AG10803 (cell line): Measurements from ENCODE around the gene BPIFA1.

Experiments used
- DNase-seq: peaks from one replicate; pipeline ENCODE4 v3.0.0; 2010; ENCODE audit warnings: low read depth
- H3K4me3 ChIP-seq: 2 replicates; pipeline ENCODE4 v1.5.1; 2011; ENCODE audit warnings: mild to moderate bottlenecking, low read length, control low read depth
- TF ChIP-seq, protein P1 (sequence below): conservative IDR thresholded peaks from 2 replicates; pipeline ENCODE4 v1.5.1; 2011; ENCODE audit warnings: mild to moderate bottlenecking, low read length, control low read depth, inconsistent platforms

BPIFA1 gene

GRCh38 chr20:33263784-33264183 is 28.0 kb downstream of the BPIFA1 start:
- H3K4me3 ChIP-seq = no peak overlapping the region
- no peak for DNase-seq
- TF ChIP-seq, protein P1, sequence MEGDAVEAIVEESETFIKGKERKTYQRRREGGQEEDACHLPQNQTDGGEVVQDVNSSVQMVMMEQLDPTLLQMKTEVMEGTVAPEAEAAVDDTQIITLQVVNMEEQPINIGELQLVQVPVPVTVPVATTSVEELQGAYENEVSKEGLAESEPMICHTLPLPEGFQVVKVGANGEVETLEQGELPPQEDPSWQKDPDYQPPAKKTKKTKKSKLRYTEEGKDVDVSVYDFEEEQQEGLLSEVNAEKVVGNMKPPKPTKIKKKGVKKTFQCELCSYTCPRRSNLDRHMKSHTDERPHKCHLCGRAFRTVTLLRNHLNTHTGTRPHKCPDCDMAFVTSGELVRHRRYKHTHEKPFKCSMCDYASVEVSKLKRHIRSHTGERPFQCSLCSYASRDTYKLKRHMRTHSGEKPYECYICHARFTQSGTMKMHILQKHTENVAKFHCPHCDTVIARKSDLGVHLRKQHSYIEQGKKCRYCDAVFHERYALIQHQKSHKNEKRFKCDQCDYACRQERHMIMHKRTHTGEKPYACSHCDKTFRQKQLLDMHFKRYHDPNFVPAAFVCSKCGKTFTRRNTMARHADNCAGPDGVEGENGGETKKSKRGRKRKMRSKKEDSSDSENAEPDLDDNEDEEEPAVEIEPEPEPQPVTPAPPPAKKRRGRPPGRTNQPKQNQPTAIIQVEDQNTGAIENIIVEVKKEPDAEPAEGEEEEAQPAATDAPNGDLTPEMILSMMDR = no peak

DNA sequence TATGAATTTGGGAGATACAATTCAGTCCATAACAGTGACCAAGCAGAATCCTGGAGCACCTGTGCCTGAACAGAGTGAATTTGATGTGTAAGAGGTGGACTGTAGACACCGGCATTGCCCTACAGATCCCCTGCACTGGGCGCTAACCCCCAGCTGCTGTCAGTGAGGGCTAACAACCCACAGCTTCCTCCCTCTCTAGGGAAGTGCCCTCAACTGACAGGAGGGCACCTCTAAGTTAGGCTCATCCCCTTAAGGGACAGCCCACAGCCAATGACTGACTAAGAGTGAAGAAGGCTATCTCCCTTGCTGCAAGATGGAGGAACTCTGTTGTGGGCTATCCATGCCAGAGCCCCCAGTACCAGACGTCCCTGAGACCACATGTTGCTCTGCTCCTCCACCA is 31.9 kb downstream of the BPIFA1 start:
- TF ChIP-seq, protein P1 = no peak
- DNase-seq = no peak
- no peak overlapping the region for H3K4me3 ChIP-seq

DNA sequence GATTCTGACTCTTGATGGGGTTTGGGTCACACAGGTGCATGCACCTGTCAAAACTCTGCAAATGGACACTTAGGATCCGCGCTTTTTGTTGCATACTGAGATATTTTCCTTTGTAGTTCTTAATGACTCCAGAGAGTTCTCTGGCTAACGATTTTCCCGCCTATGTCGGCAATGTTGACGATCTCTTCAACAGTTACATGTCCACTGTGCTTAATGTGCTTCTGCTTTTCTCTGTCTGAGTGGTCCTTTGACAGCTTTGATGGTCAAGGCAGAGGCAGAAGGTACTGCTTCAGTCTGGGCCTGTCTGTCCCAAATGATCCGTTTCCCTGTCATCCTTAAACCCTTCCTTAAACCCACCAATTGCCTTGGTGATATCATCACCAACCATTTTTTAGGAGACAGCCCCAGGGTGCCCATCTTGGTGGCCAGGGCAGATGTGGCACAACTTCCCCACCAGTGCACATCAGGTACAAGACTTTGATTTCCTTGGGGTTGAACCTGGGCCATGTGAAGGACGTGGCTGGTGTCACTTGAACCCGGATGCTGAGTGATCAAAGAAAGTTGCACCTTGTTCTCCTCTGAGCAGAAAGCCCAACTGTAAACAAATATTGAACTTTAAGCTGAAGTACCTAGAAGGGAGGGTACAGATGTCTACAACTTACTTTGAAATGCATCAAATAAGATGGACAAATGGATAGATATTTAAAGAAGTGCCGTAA is 36.5 kb downstream of the BPIFA1 start:
- DNase-seq = no peak
- TF ChIP-seq, protein P1 = no peak
- H3K4me3 ChIP-seq = no peak overlapping the region

DNA sequence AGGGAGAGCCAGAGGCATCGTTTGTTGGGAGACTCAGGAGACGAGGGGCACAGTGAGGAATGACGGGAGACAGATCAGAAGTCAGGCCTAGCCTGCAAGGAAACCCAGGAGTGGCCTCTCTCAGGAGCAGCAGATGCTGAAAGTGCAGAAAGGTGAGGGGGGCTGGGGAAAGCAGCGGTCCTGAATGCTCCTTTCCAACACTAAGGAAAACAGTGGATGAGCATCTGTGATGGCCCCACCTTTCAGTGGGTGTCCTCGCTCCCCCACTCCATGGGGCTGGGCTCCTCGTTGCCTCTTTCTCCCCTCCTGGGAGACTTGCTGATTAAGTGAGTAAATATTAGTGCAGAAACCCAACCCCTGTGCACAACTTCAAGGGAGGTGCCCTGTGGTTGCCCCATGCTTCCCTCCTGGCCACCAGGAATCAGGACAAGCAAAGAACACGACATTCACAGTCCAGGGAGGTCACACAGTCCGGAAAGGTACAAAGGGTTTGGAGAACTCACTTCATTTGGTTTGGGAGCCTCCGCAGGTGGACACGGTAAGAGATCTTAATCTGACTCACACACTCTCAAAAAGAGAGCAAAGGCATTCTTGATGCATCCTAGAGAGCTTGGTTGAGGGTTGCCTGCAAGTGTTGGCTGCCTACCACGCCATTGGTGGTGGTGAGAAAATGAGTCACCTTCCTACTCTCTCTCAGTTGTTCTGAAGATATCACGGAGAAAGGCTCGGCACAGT is 37.5 kb downstream of the BPIFA1 start:
- DNase-seq = no peak
- H3K4me3 ChIP-seq = no peak overlapping the region
- TF ChIP-seq, protein P1 = no peak

DNA sequence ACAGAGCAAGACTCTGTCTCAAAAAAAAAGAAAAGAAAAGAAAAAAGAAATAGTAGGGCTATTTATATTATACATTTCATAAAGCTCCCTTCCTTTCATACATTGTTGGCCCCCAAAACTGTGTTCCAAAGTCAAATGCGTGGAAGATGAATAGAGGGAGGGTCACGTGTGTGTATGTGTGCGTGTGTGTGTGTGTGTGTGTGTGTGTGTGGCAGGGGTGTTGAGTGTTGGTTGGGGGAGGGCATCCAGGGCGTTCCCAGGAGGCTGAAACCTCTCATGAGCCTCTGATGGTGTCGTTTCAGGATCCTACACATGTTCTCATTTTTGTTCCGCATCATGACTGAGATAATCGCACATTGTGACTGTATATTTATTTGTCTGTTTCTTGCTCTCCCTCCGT is 39.4 kb downstream of the BPIFA1 start:
- DNase-seq = no peak
- TF ChIP-seq, protein P1 = no peak
- no peak overlapping the region for H3K4me3 ChIP-seq

- no peak for DNase-seq
- no peak overlapping the region for H3K4me3 ChIP-seq
- TF ChIP-seq, protein P1 = no peak
Observed at GRCh38 chr20:33275871-33276270, 40.1 kb downstream of the BPIFA1 start.
